HL-60 (cell line): ENCODE measurements around the gene BIN2.

Experiments used
- DNase-seq, 2 experiments: peaks; one replicate each; pipeline ENCODE4 v3.0.0-alpha.2; 2010 to 2020; ENCODE audit warnings: low read depth in 1 of 2, low spot score in 1 of 2
- H3K27ac ChIP-seq: fragments of 250-450 bp; sonication (Bioruptor Pico); replicated peaks from 2 replicates; pipeline ENCODE4 v1.5.1; 2020; ENCODE audit warnings: mild to moderate bottlenecking, moderate library complexity
- H3K27me3 ChIP-seq: fragments of 250-450 bp; sonication (Bioruptor Pico); 2 replicates; pipeline ENCODE4 v1.5.1; 2021; ENCODE audit warnings: mild to moderate bottlenecking, moderate library complexity; ENCODE audit not compliant: insufficient read depth, poor library complexity, severe bottlenecking
- H3K4me3 ChIP-seq: replicated peaks from 2 replicates; pipeline ENCODE4 v1.5.1; 2011; ENCODE audit warnings: mild to moderate bottlenecking, control low read depth, low read length; ENCODE audit not compliant: insufficient read depth
- GABPA ChIP-seq: IDR thresholded peaks from 2 replicates; pipeline ENCODE4 v1.6.1; 2012; ENCODE audit warnings: low read depth
- POLR2AphosphoS5 ChIP-seq: IDR thresholded peaks from 2 replicates; pipeline ENCODE4 v1.6.1; 2012; ENCODE audit warnings: low read depth
- SPI1 ChIP-seq: IDR thresholded peaks from 2 replicates; pipeline ENCODE4 v1.6.1; 2012; ENCODE audit warnings: low read depth, mild to moderate bottlenecking, borderline replicate concordance
- TF ChIP-seq, protein P1 (sequence below): IDR thresholded peaks from 2 replicates; pipeline ENCODE4 v1.6.1; 2012; ENCODE audit warnings: low read depth; ENCODE audit not compliant: insufficient replicate concordance
- TF ChIP-seq, protein P2 (sequence below): IDR thresholded peaks from one replicate; pipeline ENCODE4 v1.5.1; 2011; ENCODE audit warnings: low read length, control low read depth, inconsistent platforms; ENCODE audit not compliant: insufficient read depth

The BIN2 gene

DNA sequence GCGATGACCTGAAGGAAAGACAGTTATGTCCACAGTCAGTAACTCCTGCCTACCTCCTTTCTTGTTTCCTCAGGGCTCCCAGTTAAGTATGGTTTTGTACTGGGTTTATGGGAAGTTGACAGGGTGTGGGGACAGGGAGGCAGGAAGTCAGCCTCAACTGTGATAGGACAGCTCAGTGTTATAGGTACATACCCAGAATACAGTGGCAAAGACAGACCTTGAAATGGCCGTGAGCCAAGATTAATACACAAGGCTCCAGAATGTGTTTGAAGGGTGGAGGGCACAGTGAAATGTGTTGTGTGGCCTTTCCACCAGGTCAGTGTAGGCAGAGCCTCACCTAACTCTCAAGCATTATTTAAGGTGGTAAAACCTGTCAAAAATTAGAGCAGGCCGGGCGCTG lies 4.6 kb upstream of the BIN2 start:
- DNase-seq: no peak
- peak overlapping the region; percentile 97 for H3K27ac ChIP-seq
- TF ChIP-seq, protein P1, sequence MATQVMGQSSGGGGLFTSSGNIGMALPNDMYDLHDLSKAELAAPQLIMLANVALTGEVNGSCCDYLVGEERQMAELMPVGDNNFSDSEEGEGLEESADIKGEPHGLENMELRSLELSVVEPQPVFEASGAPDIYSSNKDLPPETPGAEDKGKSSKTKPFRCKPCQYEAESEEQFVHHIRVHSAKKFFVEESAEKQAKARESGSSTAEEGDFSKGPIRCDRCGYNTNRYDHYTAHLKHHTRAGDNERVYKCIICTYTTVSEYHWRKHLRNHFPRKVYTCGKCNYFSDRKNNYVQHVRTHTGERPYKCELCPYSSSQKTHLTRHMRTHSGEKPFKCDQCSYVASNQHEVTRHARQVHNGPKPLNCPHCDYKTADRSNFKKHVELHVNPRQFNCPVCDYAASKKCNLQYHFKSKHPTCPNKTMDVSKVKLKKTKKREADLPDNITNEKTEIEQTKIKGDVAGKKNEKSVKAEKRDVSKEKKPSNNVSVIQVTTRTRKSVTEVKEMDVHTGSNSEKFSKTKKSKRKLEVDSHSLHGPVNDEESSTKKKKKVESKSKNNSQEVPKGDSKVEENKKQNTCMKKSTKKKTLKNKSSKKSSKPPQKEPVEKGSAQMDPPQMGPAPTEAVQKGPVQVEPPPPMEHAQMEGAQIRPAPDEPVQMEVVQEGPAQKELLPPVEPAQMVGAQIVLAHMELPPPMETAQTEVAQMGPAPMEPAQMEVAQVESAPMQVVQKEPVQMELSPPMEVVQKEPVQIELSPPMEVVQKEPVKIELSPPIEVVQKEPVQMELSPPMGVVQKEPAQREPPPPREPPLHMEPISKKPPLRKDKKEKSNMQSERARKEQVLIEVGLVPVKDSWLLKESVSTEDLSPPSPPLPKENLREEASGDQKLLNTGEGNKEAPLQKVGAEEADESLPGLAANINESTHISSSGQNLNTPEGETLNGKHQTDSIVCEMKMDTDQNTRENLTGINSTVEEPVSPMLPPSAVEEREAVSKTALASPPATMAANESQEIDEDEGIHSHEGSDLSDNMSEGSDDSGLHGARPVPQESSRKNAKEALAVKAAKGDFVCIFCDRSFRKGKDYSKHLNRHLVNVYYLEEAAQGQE: no peak
- no peak for TF ChIP-seq POLR2AphosphoS5
- TF ChIP-seq, protein P2, sequence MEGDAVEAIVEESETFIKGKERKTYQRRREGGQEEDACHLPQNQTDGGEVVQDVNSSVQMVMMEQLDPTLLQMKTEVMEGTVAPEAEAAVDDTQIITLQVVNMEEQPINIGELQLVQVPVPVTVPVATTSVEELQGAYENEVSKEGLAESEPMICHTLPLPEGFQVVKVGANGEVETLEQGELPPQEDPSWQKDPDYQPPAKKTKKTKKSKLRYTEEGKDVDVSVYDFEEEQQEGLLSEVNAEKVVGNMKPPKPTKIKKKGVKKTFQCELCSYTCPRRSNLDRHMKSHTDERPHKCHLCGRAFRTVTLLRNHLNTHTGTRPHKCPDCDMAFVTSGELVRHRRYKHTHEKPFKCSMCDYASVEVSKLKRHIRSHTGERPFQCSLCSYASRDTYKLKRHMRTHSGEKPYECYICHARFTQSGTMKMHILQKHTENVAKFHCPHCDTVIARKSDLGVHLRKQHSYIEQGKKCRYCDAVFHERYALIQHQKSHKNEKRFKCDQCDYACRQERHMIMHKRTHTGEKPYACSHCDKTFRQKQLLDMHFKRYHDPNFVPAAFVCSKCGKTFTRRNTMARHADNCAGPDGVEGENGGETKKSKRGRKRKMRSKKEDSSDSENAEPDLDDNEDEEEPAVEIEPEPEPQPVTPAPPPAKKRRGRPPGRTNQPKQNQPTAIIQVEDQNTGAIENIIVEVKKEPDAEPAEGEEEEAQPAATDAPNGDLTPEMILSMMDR: no peak
- no peak for TF ChIP-seq GABPA
- no peak for TF ChIP-seq SPI1
- no peak overlapping the region for H3K4me3 ChIP-seq
- H3K27me3 ChIP-seq: no peaks in the 10 kb centered on the region

DNA sequence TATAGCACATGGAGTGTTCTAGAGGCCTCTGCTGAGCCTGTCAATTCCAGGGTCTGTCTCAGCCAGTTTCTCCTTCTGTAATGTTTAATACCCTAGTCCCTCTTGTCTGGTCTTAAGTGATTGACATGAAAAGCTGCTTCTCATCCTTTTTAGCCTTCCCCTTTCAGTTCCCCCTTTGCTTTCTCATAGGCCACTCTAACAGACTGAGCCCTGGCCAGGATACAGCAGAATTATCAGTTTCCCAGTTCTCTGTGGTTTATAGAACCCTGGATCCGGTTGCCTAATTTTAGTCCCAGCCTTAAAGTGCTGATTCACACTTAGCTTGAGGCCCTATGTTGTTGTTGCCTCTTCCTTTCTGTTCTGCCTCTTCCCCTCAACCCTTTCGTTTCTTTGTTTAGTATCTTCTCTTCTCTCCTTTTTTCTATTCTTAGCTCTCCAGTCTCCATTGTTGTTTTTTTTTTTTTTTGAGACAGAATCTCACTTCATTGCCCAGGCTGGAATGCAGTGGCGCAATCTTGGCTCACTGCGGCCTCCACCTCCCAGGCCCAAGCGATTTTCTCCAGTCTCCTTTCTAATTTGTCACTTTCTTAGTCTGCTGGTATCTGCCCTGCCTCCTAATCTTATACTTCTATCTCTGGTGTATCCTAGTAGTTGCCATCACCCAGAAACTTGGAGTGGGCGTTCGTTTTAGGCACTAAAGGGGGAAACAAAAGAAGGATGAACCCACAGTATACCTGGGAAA lies 2.9 kb upstream of the BIN2 start:
- Histone ChIP-seq H3K4me3 (no peak overlapping the region), H3K27ac (peak overlapping the region; percentile 97), H3K27me3 (no peaks in the 10 kb centered on the region)
- TF ChIP-seq GABPA (no peak), POLR2AphosphoS5 (peak; percentile 39), SPI1 (peak; percentile 88)
- TF ChIP-seq, protein P1: no peak
- TF ChIP-seq, protein P2: no peak
- peak; percentile 94 for DNase-seq

DNA sequence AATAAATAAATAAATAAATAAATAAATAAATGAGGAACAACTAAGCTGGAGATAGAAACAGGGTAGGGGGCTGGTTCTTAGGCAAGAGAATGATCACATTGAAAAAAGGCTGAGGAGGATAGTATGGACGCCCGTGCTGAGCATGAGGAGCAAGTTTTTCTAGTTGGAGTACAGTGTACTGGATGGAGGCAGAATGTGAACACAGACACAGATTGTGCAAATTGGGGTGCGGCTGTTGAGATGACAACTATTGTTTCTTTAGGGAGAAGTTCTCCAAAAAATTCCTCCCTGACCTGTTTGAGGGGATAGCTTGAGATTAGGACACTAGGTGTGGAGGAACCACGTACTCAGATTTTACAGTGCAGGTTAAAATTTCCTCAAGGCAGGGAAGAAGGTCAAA lies 979 bp upstream of the BIN2 start:
- TF ChIP-seq GABPA: no peak
- TF ChIP-seq, protein P1: no peak
- no peak for TF ChIP-seq POLR2AphosphoS5
- TF ChIP-seq, protein P2: no peak
- TF ChIP-seq SPI1: no peak
- Histone ChIP-seq H3K27me3 (no peaks in the 10 kb centered on the region), H3K27ac (peak overlapping the region; percentile 97), H3K4me3 (no peak overlapping the region)
- DNase-seq: peak in 1 of 2 experiments; percentile 42
